Ishikawa (cell line): Measurements from ENCODE around the gene KLK14.

ENCODE experiments used
- CEBPB ChIP-seq: IDR thresholded peaks from 2 replicates; pipeline ENCODE4 v1.6.1; 2012
- CREB1 ChIP-seq: IDR thresholded peaks from 2 replicates; pipeline ENCODE4 v1.6.1; 2012; ENCODE audit warnings: low read depth
- EGR1 ChIP-seq: IDR thresholded peaks from 2 replicates; pipeline ENCODE4 v1.6.1; 2012
- EP300 ChIP-seq: IDR thresholded peaks from 2 replicates; pipeline ENCODE4 v1.6.1; 2012; ENCODE audit warnings: borderline replicate concordance
- MAX ChIP-seq: IDR thresholded peaks from 2 replicates; pipeline ENCODE4 v1.6.1; 2012
- NFIC ChIP-seq: IDR thresholded peaks from 2 replicates; pipeline ENCODE4 v1.6.1; 2012
- RAD21 ChIP-seq: IDR thresholded peaks from 2 replicates; pipeline ENCODE4 v1.6.1; 2012; ENCODE audit warnings: low read depth
- REST ChIP-seq: IDR thresholded peaks from 2 replicates; pipeline ENCODE4 v1.6.1; 2012; ENCODE audit warnings: low read depth, mild to moderate bottlenecking
- TAF1 ChIP-seq: IDR thresholded peaks from 2 replicates; pipeline ENCODE4 v1.6.1; 2012; ENCODE audit warnings: low read depth, mild to moderate bottlenecking
- TEAD4 ChIP-seq: IDR thresholded peaks from 2 replicates; pipeline ENCODE4 v1.6.1; 2012
- YY1 ChIP-seq: IDR thresholded peaks from 2 replicates; pipeline ENCODE4 v1.6.1; 2012; ENCODE audit warnings: low read depth
- ZBTB7A ChIP-seq: IDR thresholded peaks from 2 replicates; pipeline ENCODE4 v1.6.1; 2012; ENCODE audit warnings: low read depth

- no peak for TF ChIP-seq TAF1
- TF ChIP-seq EP300: no peak
- TF ChIP-seq CREB1: no peak
- no peak for TF ChIP-seq MAX
- TF ChIP-seq TEAD4: no peak
- TF ChIP-seq YY1: no peak
- no peak for TF ChIP-seq CEBPB
- no peak for TF ChIP-seq EGR1
- no peak for TF ChIP-seq RAD21
- TF ChIP-seq ZBTB7A: no peak
- no peak for TF ChIP-seq NFIC
- TF ChIP-seq REST: no peak
Measured at GRCh38 chr19:51099047-51099382, 16.3 kb upstream of the KLK14 start.
